Hematopoietic multipotent progenitor cell treated with erythropoietin and hydrocortisone succinate and interleukin-3 and kit ligand, for 17 days (in vitro differentiated cells): ENCODE results near the gene OCSTAMP.

Source experiments
- DNase-seq: peaks from one replicate; pipeline ENCODE4 v3.0.0-alpha.2; 2015; ENCODE audit warnings: low spot score

The OCSTAMP gene

DNA sequence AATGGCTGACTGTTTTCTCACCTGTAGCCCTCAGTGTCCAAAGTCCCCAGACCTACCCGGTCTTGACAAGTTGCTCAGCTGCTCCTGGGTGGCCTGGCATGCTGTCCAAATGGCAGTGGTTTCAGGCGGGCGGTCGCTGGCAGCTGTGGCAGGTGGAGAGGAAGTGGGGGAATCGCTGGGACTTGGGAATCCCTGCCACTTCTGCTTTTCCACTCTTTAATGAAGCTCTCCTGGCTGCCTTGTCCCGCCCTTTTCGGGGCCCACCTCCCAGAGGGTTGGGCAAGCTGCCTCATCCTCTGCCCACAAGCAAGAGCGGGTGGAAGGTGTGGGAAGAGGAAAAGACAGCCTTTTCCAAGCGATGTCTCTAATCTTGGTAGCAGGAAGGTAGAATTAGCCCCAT lies at the start of gene OCSTAMP:
TSS of gene OCSTAMP (minus strand) at position 194 of the 400 bp plus-strand sequence. CDS start at position 100, 94 bp downstream.
- no peak for DNase-seq

DNA sequence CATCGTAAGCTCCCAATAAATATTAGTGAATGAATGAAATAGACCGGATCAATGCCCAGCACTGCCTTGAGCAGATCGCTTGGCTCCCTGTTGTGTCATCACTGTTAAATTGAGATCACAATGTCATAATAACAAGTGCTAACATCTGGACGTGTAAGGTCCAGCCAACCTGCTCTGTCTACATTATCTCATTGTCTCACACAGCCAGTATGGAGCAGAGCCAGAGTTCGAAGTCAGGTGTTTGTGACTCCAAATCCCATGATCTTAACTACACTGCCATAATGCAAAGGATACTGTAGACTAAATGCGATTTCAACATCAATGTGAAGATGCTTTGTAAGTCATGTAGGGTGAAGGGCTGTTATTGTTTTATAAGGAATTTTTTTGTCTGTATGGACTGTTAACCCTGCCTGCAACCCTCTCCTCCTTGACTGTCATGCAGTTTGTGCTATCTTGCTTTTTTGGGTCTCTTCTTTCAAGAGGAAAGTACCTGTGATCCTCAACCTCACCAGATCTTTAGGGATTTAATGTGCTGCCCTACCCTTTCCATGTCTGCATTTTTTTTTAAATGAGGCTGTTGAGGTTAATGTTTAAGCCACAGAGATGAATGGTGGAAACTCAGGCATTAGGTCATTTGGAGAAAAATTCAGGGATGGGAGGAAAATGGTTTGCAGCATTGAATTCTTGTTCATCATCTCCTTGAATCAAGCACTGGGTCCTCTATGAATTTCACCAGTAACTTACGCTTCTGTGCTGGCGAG lies 49.0 kb upstream of the OCSTAMP start:
- no peak for DNase-seq

GRCh38 chr20:46595933-46596332 lies 45.5 kb upstream of the OCSTAMP start:
- DNase-seq = no peak

DNA sequence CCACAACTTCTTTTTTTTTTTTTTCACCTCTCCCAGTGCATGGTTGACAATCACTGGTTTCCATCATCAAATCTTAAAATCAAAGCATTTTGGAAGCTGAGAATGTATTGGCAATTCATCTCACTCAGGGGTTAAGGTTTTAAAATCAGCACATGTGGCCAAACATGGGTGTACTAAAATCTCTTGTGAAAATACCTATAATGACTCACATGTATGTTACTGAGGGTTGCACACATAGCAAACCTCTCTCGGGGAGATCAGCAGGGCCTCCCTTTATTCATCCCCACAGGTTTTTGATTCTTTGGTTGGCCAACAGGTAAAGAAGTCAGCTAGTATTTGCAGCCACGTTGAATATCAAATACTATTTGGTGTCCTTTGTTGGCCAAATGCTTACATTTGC lies 44.3 kb upstream of the OCSTAMP start:
- DNase-seq = no peak

DNA sequence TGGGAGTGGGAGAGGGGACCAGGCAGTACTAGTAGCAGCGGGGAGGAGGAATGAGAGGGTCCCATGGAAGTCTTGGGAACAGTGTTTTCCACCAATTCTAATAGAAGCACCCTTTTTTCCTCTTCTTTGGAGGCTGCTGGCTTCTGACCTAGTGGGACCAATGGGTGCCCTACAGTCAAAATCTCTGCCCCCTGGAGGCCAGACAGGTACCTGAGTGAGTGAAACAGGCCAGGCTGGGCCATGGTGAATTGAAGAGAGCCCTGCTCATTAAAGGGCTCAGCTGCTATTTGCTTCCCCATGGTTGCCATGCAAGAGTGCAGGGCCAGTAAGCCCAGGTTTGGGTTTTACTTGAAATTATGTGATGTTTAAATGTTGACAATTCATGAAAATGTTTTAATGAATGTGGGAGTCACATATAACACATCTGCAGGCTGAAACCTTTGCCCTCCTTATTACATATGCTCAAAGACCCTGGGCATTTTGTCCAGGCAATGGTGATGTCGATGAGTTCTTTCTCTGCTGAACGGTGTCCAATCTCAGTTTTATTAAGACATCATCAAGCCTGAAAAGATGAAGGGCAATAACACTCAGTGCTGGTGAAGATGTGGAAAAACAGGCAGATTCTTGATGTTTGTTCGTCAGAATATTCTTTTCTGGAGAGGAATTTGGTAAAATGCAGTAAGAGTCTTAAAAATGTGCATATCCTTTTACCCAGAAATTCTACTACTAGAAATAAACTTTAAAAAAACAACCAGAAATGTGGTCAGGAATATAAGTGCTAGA lies 42.3 kb upstream of the OCSTAMP start:
- no peak for DNase-seq

DNA sequence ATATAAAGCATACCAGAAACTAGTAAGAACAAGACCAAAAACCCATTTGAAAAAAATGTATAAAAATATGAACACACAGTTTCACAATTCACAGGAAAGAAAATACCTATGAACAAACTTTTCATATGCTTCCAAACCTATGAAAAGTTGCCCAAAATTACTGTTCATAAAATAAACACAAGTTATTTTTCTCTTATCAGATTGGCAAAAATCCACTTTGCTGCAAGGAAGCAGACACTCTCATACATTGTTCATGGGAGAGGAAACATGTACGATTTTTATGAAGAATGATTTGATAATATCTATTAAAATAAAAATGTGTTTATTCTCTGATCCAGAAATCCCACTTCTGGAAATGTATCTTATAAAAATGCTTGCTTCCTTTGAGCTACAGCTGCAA lies 40.0 kb upstream of the OCSTAMP start:
- DNase-seq = no peak

DNA sequence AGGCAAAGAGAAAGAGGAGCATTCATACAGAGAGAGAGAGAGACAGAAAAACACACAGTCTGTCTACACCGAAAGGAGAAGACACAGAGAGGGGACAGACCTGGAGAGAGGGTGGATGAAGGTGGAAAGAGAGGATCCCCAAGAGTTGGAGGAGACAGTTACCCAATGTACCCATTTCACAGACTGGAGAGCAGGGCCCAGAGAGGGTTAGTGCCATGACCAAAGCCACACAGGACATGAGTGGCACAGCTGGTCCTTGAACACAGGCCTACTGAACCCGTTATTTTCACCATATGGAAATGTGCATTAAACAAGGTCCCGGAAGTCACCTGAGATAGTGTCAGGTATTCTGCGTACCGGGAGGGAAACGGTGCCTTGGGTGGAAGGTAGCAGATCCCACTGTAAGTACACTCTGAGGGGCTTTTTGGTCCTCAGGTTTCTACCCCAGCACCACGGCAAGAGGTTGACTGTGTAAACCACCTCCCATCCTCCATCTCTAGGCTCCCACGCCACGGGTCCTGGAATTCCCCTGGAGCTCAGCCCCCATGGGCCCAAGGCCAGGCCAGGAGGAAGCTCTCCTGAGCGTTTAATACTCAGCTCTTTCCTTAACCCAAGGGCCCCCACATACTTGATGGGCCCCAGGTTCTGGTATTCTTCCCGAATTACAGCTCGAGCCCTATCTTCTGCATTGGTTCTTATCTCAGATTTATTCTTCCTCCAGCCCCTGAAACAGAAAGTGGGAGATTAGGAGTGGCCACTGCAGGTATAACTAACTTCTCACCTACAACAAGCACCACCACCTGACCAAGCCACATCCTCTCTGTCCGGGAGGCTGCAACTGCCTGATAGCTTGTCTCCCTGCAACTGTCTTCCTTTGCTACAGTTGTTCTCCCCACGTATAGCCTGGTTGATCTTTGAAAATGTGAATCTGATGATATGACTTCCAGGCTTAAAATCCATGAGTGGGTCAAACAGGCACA lies 38.4 kb upstream of the OCSTAMP start:
- no peak for DNase-seq

DNA sequence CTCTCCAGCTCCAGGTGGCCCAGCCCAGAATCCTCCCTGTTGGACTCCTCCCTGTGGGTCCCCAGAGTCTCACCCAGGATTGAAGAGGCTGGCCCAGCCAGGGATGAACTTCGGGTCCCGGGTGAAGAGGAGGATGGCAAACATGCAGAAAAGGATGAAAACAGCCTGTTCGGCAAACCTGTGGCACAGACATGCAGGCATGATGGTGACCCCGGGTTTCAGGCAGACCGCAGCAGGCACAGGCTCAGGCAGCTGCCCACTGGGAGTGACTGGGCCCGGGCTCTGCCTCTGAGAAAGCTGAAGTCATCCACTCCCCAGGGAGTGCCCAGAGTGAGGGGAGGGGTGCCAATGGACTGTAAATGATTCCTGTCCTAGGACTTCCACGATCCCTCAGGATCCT lies 37.5 kb upstream of the OCSTAMP start:
- no peak for DNase-seq

GRCh38 chr20:46586724-46587123 lies 36.3 kb upstream of the OCSTAMP start:
- DNase-seq = no peak

GRCh38 chr20:46584508-46584907 lies 34.1 kb upstream of the OCSTAMP start:
- no peak for DNase-seq

DNA sequence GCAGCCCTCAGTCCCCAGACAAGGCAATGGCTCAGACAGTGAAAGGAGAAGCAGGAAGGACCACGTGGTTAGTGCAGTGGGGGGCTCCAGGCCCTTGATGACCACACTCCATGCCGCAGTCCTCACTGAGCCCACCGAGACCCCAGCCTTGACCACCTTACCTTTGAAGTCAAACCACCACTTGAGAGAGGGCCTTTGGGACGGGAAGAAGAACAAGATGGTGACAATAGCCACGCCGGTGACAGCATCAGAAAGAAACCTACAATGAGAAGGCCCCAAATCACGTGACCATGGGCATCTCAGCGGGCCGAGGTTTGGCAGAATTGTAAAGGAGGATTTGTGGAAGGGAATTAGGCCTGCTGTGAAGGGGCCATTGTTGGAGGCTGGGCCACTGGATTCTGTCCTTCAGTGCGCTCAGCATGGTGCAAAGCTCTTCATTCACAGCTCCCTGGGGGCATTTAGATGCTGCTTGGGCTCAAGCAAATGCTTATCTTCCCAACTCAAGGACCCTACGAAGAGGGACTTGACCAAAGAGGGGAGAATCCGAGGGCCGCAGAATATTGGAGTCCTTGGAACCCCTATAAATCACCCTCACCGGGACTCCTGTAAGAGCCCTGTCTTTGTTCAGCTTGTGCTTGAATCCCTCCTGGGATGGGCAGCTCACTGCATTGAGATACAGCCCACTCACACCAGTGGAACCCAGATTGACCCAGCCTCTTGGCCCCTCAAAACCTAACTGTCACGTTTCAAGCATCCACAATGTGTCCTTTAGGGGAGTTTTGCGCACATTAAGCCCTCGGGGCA lies 33.2 kb upstream of the OCSTAMP start:
- DNase-seq = no peak

DNA sequence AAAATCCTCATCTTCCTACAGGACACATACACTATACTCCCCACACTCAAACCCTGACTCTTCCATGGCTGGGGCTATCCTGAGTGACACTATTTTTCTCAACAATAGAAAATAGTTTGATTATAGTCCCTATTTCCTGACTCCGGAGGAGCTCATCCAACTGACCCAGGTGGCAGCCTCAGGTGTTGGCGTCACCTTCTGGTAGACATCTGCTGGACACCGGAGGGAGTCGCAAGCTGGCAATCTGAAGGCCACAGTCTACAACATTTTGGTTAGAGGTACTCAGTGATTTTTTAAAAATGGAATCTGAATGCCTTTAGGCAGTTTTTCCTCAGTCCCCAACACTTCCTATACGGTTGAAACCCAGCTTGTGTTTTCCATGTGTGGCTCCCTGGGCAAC lies 32.2 kb upstream of the OCSTAMP start:
- no peak for DNase-seq

DNA sequence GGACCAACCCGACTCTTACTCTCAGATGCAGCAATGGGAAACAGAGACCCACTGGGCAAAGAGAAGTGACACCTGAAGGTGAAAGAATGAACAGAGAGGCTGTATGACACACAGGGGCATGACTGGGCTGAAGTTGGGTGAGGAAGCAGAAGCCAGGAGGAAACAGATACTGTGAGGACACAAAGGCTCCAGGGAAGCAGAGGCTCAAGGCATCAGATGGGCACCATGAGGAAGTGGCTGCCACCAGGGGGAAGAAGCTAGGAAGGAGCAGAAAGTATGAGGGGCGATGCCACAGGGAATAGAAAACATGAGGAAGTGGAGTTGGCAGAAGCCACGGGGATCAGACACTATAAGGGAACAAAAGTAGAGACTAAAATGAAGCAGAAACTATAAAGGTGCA lies 30.9 kb upstream of the OCSTAMP start:
- DNase-seq = no peak

GRCh38 chr20:46580613-46581205 lies 30.3 kb upstream of the OCSTAMP start:
- no peak for DNase-seq

GRCh38 chr20:46578745-46579144 lies 28.3 kb upstream of the OCSTAMP start:
- no peak for DNase-seq

DNA sequence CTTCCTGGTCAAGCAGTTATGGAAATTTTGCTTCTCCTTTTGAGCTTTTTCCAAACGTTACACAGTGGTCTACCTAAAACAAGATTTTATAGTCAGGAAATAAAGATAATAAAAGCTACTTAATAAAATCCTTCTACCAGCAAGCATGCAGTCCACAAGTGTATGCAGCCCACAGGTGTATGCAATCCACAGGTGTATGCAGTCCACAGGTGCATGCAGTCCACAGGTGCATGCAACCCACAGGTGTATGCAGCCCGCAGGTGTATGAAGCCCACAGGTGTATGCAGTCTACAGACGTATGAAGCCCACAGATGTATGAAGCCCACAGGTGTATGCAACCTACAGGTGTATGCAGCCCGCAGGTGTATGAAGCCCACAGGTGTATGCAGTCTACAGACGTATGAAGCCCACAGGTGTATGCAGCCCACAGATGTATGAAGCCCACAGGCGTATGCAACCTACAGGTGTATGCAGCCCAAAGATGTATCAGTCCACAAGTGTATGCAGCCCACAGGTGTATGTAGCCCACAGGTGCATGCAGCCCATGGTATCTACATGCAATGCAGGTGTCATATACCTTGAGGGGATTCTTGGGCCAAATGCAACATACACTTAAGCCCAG lies 26.4 kb upstream of the OCSTAMP start:
- no peak for DNase-seq

- DNase-seq = no peak
Observed at GRCh38 chr20:46575937-46576461, 25.5 kb upstream of the OCSTAMP start.

DNA sequence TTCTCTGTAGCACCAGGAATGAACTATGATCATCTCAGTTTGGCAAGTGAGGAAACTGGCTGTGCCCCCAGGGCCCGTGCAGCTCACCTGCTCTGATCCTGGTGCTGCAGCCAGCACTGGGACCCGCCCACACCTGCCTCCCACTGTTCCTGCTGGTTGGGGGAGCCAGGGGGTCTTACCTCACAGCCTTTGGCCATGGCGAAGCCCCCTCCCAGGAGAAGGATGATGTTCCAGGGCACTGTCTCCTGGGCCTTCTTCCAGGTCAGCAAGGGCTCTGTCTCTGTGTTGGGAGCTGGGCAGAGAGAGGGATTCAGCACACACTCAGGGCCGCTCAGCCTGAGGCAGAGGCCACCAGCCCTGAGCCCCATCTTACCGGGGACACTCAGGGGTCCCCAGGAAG lies 24.9 kb upstream of the OCSTAMP start:
- DNase-seq = no peak

DNA sequence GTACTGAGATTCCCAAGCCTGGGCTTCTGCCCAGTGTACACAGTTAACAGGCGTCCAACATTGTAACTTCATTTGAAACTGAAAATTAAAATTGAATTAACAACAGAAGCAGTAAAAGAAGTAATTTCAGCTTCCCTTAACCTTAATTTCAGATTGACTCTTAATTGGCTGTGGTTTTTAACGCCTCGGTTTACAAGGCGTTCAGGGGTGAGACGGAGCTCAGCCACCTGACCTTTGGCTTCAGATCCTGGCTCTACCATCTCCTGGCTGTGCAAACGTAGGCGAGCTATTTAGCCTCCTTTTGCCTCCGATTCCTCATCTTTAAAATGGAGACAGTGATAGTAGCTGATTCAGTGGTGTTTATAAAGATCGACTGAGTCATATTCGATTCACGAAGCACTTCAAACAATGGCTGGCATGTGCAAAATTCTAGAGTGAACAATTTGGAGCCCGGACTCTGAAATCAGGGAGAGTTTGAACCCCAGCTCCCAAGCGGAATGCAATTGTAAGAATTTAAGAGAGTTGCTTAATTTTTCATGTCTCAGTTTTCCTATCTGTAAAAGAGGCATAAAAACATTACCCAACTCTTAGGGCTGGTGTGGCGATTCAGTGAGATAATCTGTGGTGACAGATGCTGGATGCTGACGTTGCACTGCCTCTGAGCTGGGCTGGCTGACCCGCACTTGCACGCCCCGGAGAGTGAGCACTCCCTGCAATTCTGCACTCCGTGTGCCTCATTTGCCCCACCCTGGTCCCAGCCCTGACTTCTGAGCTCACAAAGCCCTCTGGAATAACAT lies 23.5 kb upstream of the OCSTAMP start:
- DNase-seq = no peak

GRCh38 chr20:46573234-46573633 lies 22.8 kb upstream of the OCSTAMP start:
- DNase-seq = no peak
